K562 (cell line): ENCODE measurements around the gene INPP4B. TPM values are rescaled to one million over a fixed set of nuclear protein-coding genes. Genes with fewer than 3 reads are reported as not detected.

Source experiments
- ATAC-seq: fragments of 200-7000 bp; cut with Tn5 transposase; 3 replicates; pipeline ENCODE4 v1.9.1; 2020; ENCODE audit warnings: moderate library complexity
- BruUV-seq: library from RNA; stranded (reverse); fragments of 400-500 nt; replicated peaks from 2 replicates; lab custom pipeline; 2021; lab: Mats Ljungman, UMichigan
- CTCF ChIA-PET: fragments of 300-600 bp; formaldehyde crosslinking; extraction: SDS; loops from one replicate; lab custom pipeline; 2021; ENCODE audit warnings: low intra/inter-chr PET ratio; lab: Yijun Ruan, JAX
- POLR2A ChIA-PET: fragments of 300-600, 350-650 bp; sonication (Branson Sonifier 250); formaldehyde crosslinking; extraction: SDS; loops from one replicate; lab custom pipeline; 2021; ENCODE audit warnings: antibody characterized with exemption, inconsistent platforms; lab: Yijun Ruan, JAX
- DNase-seq, 4 experiments: peaks; one replicate each; pipeline versions ENCODE4 v3.0.0 to v3.0.0-alpha.2; 2011 to 2018; ENCODE audit warnings: low spot score in 3 of 4, mixed read lengths in 3 of 4; ENCODE audit errors: extremely low read depth in 1 of 4
- FAIRE-seq: peaks from 2 replicates; lab custom pipeline; 2011; peaks lifted over from hg19 to GRCh38; lab: Jason Lieb, UNC
- H2AFZ ChIP-seq: 2 replicates; pipeline ENCODE4 v1.6.0; 2011; ENCODE audit warnings: low read depth, low read length, control low read depth, inconsistent platforms
- H3K27ac ChIP-seq: fragments of 200-600 bp; 3 replicates; pipeline ENCODE4 v1.8.0; 2011; ENCODE audit warnings: low read depth, mild to moderate bottlenecking, control low read depth, inconsistent platforms, low read length, moderate library complexity, mixed read lengths; ENCODE audit errors: extremely low read depth
- H3K27me3 ChIP-seq, 2 experiments: fragments of 300-600 bp in 1 of 2; 2 replicates in 1 of 2; 3 replicates in 1 of 2; pipeline versions ENCODE4 v1.6.0 to v1.8.0; 2011; ENCODE audit warnings: inconsistent platforms in 2 of 2, low read length in 2 of 2, mild to moderate bottlenecking in 1 of 2, mixed read lengths in 1 of 2, moderate library complexity in 1 of 2; ENCODE audit not compliant: control insufficient read depth in 2 of 2, insufficient read depth in 2 of 2
- H3K36me3 ChIP-seq: fragments of 300-600 bp; 3 replicates; pipeline ENCODE4 v1.8.0; 2011; ENCODE audit warnings: mild to moderate bottlenecking, low read length, inconsistent platforms; ENCODE audit not compliant: control insufficient read depth, insufficient read depth
- H3K4me1 ChIP-seq, 2 experiments: fragments of 200-600 bp in 1 of 2; replicated peaks in 1 of 2; 2 replicates in 1 of 2; 3 replicates in 1 of 2; pipeline versions ENCODE4 v1.5.1 to v1.8.0; 2011; ENCODE audit warnings: inconsistent platforms in 2 of 2, low read length in 2 of 2, mild to moderate bottlenecking in 1 of 2, mixed read lengths in 1 of 2, moderate library complexity in 1 of 2; ENCODE audit not compliant: control insufficient read depth in 2 of 2, insufficient read depth in 2 of 2
- H3K4me2 ChIP-seq: 2 replicates; pipeline ENCODE4 v1.6.1; 2011; ENCODE audit warnings: low read length, control low read depth, inconsistent platforms, mixed read lengths; ENCODE audit not compliant: insufficient read depth
- H3K4me3 ChIP-seq: fragments of 200-600 bp; sonication (generic), shearing (Covaris generic); 2 replicates; pipeline ENCODE4 v1.5.1; 2016; ENCODE audit warnings: control low read depth, inconsistent platforms
- H3K79me2 ChIP-seq: fragments of 200-600 bp; 3 replicates; pipeline ENCODE4 v1.8.0; 2011; ENCODE audit warnings: low read length, inconsistent platforms; ENCODE audit not compliant: control insufficient read depth, insufficient read depth
- H3K9ac ChIP-seq, 2 experiments: 2 replicates each; pipeline versions ENCODE4 v1.6.0 to v1.6.1; 2011; ENCODE audit warnings: low read depth in 2 of 2, low read length in 2 of 2, control low read depth in 1 of 2, inconsistent platforms in 1 of 2, mild to moderate bottlenecking in 1 of 2, mixed read lengths in 1 of 2; ENCODE audit not compliant: insufficient read depth in 1 of 2
- H3K9me1 ChIP-seq: one replicate; pipeline ENCODE4 v1.6.0; 2011; ENCODE audit warnings: inconsistent platforms, mild to moderate bottlenecking, low read length, moderate library complexity; ENCODE audit not compliant: control insufficient read depth, insufficient read depth
- H3K9me3 ChIP-seq: replicated peaks from 2 replicates; pipeline ENCODE4 v1.5.1; 2011; ENCODE audit warnings: low read depth, low read length, inconsistent platforms; ENCODE audit not compliant: control insufficient read depth, insufficient read depth
- H4K20me1 ChIP-seq: replicated peaks from 2 replicates; pipeline ENCODE4 v1.6.1; 2011; ENCODE audit warnings: low read length, inconsistent platforms, mixed read lengths; ENCODE audit not compliant: control insufficient read depth, insufficient read depth
- NR3C1 ChIP-seq: sonication (generic); formaldehyde crosslinking; IDR thresholded peaks from 2 replicates; pipeline ENCODE4 v1.8.1; 2022; ENCODE audit warnings: missing genetic modification reagents
- RAD51 ChIP-seq: fragments of 450-650 bp; IDR thresholded peaks from 2 replicates; pipeline ENCODE4 v1.7.1; 2016; ENCODE audit warnings: low read depth, mild to moderate bottlenecking, borderline replicate concordance
- SAFB ChIP-seq: fragments of 200-400 bp; formaldehyde crosslinking; IDR thresholded peaks from 2 replicates; pipeline ENCODE4 v1.6.1; 2017; ENCODE audit warnings: low read depth, low read length, borderline replicate concordance
- SIN3A ChIP-seq, 2 experiments: fragments of 150-350 bp in 1 of 2; IDR thresholded peaks; 2 replicates each; pipeline ENCODE4 v1.6.1; 2011 to 2016; ENCODE audit warnings: borderline replicate concordance in 2 of 2, low read depth in 2 of 2, low read length in 2 of 2, mild to moderate bottlenecking in 2 of 2, moderate library complexity in 2 of 2; ENCODE audit not compliant: control insufficient read depth in 1 of 2
- SMARCB1 ChIP-seq: IDR thresholded peaks from 2 replicates; pipeline ENCODE4 v1.6.1; 2011; ENCODE audit warnings: improper control_type of control experiment, low read depth; ENCODE audit not compliant: insufficient read length
- SPI1 ChIP-seq: IDR thresholded peaks from 2 replicates; pipeline ENCODE4 v1.6.1; 2011; ENCODE audit warnings: low read depth, low read length, control low read depth, borderline replicate concordance
- ZKSCAN1 ChIP-seq: fragments of 150-350 bp; IDR thresholded peaks from 2 replicates; pipeline ENCODE4 v1.6.1; 2016; ENCODE audit warnings: low read depth, low read length
- ZNF324 ChIP-seq: fragments of 250-450 bp; sonication (Bioruptor Pico); IDR thresholded peaks from 2 replicates; pipeline ENCODE4 v1.4.0; 2020; ENCODE audit warnings: mild to moderate bottlenecking
- WGBS: fragments of 100-300 bp; shearing (Covaris generic); methylation state at CpG from one replicate; pipeline ENCODE4 v1.1.6; 2016; ENCODE audit warnings: low coverage, mixed read lengths; ENCODE audit not compliant: insufficient coverage; ENCODE audit errors: missing lambda C conversion rate; 5-methylcytosine and 5-hydroxymethylcytosine counted together
- in situ Hi-C: fragments of 300-500 bp; cut with MboI; formaldehyde crosslinking; loops from 4 replicates; pipeline ENCODE4 v1.15.0; 2018; ENCODE audit warnings: inconsistent platforms, mixed read lengths
- intact Hi-C: fragments of 100-400 bp; cut with micrococcal nuclease; formaldehyde crosslinking; loops from 2 replicates; pipeline ENCODE4 v1.14.2; 2022
- polyA plus RNA-seq, 8 experiments: library from polyadenylated mRNA; depleted of rRNA in 4 of 8; stranded (reverse) in 5 of 8; unstranded in 3 of 8; fragments of >200 nt; fragmentation: Nextera tagmentation in 2 of 8; fragmentation: Illumina TruSeq in 1 of 8; extraction: Ambion mirVana in 2 of 8; extraction: Trizol in 1 of 8; gene quantifications; 2 replicates each; pipeline versions ENCODE4 v1.2.1 to v1.2.3, GENCODE V29; 2011 to 2014; ENCODE audit warnings: inconsistent platforms in 1 of 8, missing spikeins in 1 of 8
- total RNA-seq, 7 experiments: library from RNA; depleted of rRNA in 6 of 7; stranded (reverse); fragments of >200 nt in 6 of 7; fragmentation: Illumina TruSeq in 2 of 7; extraction: Trizol in 2 of 7; gene quantifications; 2 replicates each; pipeline versions ENCODE4 v1.2.1 to v1.2.3, GENCODE V29; 2011 to 2021; ENCODE audit warnings: low replicate concordance in 1 of 7
- TF ChIP-seq, protein P1 (sequence below), 2 experiments: fragments of 450-650 bp in 1 of 2; IDR thresholded peaks; 2 replicates each; pipeline ENCODE4 v1.6.1; 2011 to 2017; ENCODE audit warnings: low read depth in 2 of 2, antibody characterized with exemption in 1 of 2, borderline replicate concordance in 1 of 2, low read length in 1 of 2, mild to moderate bottlenecking in 1 of 2, mixed read lengths in 1 of 2; ENCODE audit not compliant: control insufficient read depth in 1 of 2

Gene INPP4B
- total and polyA plus RNA-seq, 9 of the 15 experiments (the other 6 are each of a cell fraction or from before 2014, with no cell fraction given), result 0.04 to 0.11 TPM; not detected in 7

GRCh38 chr4:142474398-142475087 lies 371.6 kb downstream of the INPP4B start:
- POLR2A ChIA-PET, result no interaction called here
- Histone ChIP-seq H3K4me2 (no peak overlapping the region), H3K36me3 (no peaks in the 10 kb centered on the region)
- 0% methylated on average over 4 of the region's 4 CpGs for WGBS
- no peak for TF ChIP-seq SIN3A (IDR thresholded peaks at IDR 0.05; ENCODE audit: borderline replicate concordance in 2 of 2, control insufficient read depth in 1 of 2, low read depth in 2 of 2, low read length in 2 of 2)
- TF ChIP-seq SMARCB1, result no peak
- TF ChIP-seq, protein P1, sequence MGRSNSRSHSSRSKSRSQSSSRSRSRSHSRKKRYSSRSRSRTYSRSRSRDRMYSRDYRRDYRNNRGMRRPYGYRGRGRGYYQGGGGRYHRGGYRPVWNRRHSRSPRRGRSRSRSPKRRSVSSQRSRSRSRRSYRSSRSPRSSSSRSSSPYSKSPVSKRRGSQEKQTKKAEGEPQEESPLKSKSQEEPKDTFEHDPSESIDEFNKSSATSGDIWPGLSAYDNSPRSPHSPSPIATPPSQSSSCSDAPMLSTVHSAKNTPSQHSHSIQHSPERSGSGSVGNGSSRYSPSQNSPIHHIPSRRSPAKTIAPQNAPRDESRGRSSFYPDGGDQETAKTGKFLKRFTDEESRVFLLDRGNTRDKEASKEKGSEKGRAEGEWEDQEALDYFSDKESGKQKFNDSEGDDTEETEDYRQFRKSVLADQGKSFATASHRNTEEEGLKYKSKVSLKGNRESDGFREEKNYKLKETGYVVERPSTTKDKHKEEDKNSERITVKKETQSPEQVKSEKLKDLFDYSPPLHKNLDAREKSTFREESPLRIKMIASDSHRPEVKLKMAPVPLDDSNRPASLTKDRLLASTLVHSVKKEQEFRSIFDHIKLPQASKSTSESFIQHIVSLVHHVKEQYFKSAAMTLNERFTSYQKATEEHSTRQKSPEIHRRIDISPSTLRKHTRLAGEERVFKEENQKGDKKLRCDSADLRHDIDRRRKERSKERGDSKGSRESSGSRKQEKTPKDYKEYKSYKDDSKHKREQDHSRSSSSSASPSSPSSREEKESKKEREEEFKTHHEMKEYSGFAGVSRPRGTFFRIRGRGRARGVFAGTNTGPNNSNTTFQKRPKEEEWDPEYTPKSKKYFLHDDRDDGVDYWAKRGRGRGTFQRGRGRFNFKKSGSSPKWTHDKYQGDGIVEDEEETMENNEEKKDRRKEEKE (IDR thresholded peaks at IDR 0.05; ENCODE audit: borderline replicate concordance in 1 of 2, control insufficient read depth in 1 of 2, low read depth in 2 of 2, low read length in 1 of 2), result no peak
- TF ChIP-seq NR3C1, result no peak
- no peak for TF ChIP-seq ZNF324 (CRISPR knock-in tag)
- TF ChIP-seq SAFB, result no peak
- no peak for TF ChIP-seq ZKSCAN1
- TF ChIP-seq RAD51, result no peak
- no peak for TF ChIP-seq SPI1
- TF ChIP-seq, all 486 proteins: peak for 0
- FAIRE-seq, result no peak
- Histone ChIP-seq H4K20me1 (no peaks in the 10 kb centered on the region), H3K9me1 (no peaks in the 10 kb centered on the region), H3K9ac (no peak overlapping the region), H3K79me2 (no peaks in the 10 kb centered on the region), H3K27ac (no peak overlapping the region), H3K4me3 (no peak overlapping the region), H3K27me3 (no peaks in the 10 kb centered on the region), H2AFZ (no peak overlapping the region), H3K4me1 (no peaks in the 10 kb centered on the region), H3K9me3 (no peaks in the 10 kb centered on the region)
- intact Hi-C loops, result no loop called here
- DNase-seq, result no peak
- no peak for ATAC-seq
- no TSS peak for BruUV-seq
- CTCF ChIA-PET, result no interaction called here
- in situ Hi-C loops, result no loop called here
